ENCODE measurements around the gene PRRG1.
"Not testable (repeated sequence)": the region's sequence is repeated elsewhere in the genome, so short reads cannot be mapped to it uniquely, and the experiment has no call there.

The PRRG1 gene

DNA sequence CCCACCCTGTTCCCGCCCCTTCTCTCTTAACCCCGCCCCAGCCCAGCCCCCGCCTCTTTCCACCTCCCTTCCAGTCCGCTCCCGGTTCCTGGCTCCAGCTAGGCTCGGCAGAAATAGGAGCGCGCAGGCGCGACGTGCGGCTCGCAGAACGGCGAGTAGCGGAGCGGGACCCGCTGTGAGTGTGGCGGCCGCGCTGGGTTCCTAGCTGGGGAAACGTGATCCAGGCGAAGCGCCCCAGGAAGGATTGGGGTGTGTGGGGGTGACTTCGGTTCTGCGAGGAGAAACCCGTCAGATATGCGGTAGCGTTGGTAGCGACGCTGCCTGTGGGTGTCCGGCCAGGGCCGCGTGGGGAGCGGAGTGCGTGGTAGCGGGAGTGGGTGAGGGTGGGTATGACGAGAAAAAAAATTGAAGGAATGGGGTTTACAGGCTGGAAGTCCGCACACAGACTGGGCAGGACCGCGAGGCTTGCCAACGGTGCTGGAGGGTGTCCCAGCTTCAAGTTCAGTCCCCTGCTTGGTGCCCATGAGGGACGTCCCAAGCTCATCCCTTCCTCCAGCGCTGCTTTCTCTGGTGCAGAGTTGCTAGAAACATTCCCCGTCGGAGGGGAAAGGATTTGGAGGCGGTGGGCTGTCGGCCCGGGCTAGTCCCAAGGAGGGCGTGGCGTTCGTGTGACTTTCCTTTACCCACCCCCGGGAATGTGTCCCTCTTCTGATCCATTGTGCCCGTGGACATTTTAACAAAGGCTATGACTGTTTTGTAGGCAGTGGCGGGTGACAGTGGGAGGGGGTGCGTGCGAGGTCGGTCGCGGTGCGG, at the start of gene PRRG1:
Gene PRRG1 (plus strand): TSS at position 144 of the 813 bp plus-strand sequence. CDS start 56,886 bp downstream, outside the sequence.
- DNase-seq = no peak

DNA sequence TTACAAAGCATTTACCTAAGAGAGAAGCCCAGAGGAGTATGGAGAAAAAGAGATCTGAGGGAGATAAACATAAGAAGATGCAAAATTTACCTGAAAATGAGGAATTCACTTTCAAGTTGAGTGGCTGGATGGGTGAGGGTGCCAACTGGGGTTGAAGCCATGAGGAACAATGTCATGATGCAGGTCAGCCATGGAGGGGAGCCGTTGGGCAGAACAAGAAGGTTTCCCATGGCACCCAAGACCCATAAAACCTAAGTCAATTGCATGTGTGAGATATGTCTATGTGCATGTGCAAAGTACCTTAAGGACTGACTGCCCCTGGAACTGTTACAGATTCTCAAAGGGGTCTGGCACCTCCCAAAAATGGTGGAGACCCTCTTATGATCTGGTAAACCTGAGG, 46.6 kb upstream of the PRRG1 start:
- peak in 1 of 2 experiments; percentile 1 for DNase-seq

DNA sequence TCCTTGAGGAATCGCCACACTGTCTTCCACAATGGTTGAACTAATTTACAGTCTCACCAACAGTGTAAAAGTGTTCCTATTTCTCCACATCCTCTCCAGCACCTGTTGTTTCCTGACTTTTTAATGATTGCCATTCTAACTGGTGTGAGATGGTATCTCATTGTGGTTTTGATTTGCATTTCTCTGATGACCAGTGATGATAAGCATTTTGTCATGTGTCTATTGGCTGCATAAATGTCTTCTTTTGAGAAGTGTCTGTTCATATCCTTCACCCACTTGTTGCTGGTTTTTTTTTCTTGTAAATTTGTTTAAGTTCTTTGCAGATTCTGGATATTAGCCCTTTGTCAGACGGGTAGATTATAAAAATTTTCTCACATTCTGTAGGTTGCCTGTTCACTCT, 43.9 kb upstream of the PRRG1 start:
- not testable (repeated sequence) for DNase-seq

GRCh38 chrX:37314531-37314930, 34.6 kb upstream of the PRRG1 start:
- DNase-seq = no peak

DNA sequence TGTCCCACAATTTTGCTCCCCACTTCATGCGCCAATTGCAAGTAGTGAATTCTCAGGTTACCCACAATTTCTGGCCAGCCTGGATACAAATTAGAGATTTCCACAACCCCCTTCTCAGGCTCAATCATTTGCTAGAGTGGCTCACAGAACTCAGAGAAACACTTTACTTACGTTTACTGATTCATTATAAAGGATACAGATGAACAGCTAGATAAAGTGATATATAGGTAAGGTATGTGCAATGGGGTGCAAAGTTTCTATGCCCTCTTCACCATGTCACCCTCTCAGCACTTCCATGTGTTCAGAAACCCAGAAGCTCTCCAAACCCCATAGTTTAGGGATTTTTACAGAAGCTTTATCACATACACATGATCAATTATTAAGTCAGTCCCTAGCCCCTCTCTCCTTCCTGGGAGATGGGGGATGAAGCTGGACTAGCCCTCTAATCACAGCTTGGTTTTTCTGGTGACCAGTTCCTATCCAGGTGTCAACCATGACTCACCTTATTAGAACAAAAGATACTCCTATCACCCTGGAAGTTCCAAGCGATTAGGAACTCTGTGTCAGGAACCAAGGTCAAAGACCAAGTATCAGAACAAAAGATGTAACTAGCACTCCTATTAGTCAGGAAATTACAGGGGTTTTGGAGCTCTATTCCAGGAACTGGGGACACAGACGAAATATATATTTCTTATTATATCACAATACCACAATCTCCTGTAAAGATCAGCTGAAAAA, 33.5 kb upstream of the PRRG1 start:
- DNase-seq = no peak

DNA sequence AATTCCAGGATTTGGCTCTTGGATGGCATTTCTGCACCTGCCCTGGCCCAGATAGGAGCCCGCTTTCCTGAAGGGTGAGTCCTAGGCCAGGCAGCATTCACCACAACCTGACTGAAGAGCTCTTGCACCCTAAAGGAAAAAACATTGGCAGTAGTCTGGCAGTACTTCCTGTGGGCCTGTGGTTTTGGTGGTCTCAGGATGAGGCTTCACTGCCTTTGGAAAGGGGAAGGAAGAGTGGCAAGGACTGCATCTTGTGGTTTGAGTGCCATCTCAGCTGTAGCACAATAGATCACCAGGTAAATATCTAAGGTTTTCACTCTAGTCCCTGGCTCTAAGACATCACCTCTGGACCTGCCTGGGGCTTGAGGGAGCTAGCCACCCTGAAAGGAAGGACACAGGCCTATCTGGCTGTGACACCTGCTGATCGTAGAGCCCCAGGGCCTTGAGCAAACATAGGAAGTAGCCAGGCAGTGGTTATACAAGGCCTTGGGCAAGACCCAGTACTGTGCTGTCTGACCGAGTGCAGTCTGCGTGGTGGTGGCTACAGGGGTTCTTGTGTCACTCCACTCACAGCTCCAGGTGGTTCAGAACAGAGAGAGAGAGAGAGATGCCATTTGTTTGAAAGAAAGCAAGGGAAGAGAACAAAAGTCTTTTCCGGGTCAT, 28.5 kb upstream of the PRRG1 start:
- DNase-seq = peak; percentile 26 to 29

DNA sequence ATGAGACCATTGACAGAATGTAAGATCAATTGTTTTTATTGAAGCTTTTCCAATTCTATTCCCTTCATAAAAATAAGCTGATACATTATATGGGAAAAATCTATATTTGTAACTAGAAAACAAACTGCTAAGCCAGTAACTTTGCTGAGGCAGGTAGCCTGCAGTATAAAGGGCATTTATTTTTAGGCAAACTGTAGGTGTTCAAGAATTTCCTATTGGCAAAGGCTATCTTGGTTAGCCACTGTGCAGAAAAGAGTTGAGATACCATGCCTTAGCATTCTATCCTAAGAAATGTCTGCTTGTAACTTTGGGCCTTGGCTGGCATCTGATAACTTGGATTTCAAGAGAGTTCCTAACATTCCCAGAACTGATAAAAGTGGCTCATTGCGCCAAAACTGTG, 18.5 kb upstream of the PRRG1 start:
- no peak for DNase-seq

DNA sequence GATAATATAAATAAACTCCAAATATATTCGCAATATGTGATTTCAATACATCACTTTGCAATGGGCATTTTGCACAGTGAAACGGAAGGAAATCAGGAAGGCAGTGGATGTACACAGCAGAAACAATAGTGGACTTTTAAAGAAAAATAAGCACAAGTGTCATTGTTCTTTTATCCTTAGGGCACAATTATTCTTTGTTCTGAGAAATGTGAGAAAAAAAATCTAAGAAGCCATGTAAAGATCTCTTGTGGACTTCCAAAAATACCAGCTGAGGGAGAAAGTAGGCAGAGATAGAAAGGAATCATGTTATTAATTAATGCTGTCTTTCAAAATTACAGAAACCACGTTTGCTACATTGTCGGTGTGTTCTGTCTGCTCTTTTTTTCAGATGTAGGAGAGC, 17.6 kb upstream of the PRRG1 start:
- no peak for DNase-seq

DNA sequence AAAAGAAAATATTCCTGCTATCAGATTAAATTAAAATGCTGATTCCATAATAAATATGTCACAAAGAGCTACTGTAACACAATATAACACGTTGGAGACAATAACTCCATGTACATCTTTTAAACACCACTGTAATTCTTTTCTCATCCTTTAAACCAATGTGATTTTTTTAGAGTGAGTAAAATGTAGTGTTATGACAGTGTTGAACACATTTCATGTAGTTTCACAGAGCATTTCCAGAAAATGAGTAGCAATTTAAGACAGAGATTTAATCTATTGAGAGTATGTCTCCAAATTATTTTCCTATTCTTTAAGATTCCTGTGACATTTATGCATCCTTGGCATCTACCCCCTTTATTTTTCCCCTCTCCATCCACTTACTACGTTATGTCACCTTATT, 17.1 kb upstream of the PRRG1 start:
- no peak for DNase-seq

DNA sequence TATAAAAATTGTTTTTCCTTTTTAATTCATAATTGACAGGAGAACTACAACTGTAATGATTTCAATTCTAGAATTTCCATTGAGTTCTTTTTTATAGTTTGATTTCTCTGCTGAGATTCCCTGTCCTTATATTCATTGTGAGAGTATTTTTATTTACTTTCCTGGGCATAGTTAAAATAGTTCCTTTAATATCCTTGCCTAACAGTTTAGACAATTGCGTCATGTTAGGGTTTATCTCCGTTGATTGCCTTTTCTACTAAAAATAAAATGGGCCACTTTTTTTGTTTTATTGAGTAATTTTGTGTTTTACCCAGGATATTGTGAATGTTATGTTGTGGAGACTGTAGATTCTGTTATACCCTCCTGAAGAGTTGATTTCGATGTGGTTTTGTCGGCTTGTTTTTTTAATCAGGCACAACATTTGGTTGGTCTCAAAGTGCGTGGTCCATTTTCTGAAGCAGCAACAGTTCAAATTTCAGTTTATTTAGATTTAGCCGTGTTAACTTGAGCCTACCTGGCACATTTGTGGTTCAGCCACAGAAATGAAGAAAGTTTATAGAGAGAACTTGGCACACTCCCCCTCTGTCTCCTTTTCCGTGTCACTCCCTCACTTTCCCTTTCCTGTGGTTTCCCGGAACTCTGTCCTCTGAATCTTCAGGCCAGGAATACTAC, 16.0 kb upstream of the PRRG1 start:
- DNase-seq = no peak

DNA sequence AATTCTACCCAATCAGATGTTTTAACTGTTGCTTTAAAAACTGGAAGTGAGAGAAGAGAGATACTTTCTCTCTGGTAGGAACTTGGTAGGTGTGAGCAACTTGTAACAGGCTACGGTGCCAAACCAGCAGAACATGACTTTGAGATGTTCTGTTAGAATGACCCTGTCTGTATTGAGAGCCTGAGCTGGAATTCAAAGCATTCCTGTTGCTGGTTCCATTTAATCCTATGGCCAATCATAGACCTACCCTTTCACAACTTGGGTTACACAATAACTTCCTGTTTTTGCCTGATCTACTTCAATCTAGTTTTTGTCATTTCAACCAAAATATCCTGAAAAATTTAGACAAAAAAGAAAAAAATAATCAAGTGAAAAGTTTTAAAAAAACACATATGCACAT, 1.7 kb upstream of the PRRG1 start:
- peak; percentile 3 to 19 for DNase-seq

DNA sequence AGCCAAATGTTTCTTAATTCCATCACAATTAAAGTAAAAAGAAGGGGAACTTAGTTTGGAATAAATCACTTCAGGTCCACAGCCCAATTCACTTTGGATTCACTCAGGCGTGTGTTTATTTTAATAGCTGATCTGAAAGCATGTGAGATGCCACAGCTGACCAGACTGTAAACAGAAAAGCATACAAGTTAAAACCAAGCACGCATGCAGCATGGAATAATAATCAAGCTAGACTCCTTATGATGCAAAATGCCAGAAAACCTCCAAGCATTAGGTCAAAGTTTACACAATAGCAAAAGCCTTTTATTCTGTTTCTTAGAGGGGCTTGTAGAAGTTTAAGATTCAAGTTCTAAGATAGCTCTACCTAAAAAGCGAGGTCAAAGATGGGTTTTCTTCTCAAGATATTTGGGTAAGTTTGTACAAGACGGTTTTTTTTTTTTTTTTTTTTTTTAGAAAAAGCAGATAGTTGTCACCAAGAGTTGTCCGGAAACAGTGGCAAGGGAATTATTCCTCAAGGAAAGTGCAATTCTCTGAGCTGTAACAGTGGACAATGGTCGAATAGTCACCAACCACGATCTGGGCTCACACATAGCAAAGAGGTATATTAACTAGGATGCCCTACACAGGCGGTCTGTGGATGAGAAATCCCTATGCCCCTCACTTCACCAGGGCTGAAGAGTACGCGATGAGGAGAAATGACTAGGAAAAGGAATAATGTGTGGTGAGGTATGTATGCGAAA, 763 bp upstream of the PRRG1 start:
- DNase-seq = no peak

DNA sequence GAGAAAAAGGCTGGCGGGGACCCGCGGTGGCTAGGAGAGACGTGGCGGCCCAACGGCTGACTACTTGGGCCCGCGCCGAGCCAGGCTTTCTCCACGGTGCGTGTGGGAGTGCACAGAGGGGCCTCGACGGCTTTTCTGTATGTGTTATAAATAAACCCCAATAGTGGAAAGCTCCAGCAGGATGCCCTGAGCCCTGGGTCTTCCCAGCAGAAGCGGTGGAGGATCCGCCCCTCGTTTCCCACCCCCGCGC, 268 bp upstream of the PRRG1 start:
- no peak for DNase-seq

- no peak for DNase-seq
These were observed 836 bp downstream of the PRRG1 start for GRCh38 chrX:37350034-37350365.

DNA sequence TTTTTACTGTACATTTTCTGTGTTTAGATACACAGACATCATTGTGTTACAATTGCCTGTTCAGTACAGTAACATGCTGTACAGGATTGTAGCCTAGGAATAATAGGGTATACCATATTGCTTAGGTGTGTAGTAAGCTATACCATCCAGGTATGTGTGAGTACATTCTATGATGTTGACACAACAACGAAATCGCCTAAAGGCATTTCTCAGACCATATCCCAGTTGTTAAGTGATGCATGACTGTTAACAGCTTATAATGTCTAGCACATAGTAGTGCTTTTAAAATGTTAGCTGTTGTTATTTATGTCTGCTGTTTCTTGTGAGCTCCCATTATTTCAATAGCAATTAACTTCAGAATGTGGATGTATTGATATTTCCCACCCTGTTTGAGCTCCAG, 4.5 kb downstream of the PRRG1 start:
- no peak for DNase-seq

GRCh38 chrX:37357436-37357835, 8.3 kb downstream of the PRRG1 start:
- DNase-seq = no peak

- no peak for DNase-seq
These were observed 12.4 kb downstream of the PRRG1 start for GRCh38 chrX:37361596-37361995.

DNA sequence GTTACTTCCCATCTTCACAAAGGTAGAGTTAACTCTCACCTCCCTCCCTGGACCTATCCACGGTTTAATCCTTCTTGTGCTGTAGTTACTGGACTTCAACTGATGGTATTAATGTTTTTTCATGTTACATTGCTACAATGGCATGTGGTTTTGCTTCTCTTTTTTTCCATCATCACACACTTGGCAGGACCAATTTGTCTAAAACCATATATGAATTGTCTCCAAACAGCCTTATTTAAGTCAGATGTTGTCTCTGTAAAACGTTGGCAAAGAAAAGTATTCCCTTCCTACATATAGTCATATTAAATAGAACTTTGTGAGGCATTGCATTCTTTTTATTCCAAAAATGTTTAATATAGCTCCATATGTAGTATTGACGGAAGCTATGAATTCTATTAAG, 15.5 kb downstream of the PRRG1 start:
- DNase-seq = no peak

DNA sequence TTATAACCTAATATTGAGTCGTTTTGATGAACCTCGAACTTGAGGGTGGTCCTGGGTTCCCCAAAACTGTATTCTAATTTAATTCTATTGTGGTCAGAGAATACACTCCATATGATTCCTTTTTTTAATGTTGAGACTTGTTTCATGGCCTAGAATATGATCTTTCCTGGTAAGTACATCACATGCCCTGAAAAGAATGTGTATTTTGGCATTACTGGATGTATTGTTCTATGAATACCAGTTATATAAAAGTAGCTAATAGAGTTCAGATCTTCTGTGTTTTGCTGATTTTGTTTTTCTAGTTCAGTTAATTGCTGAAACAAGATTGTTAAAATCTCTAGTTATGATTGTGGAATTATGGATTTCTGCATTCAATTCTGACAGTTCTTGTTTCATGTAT, 18.8 kb downstream of the PRRG1 start:
- no peak for DNase-seq

- no peak for DNase-seq
These were observed 21.5 kb downstream of the PRRG1 start for GRCh38 chrX:37370499-37371141.

- no peak for DNase-seq
These were observed 22.4 kb downstream of the PRRG1 start for GRCh38 chrX:37371578-37371991.

- DNase-seq = no peak
These were observed 29.2 kb downstream of the PRRG1 start for GRCh38 chrX:37378404-37378803.

All from Kasumi-1 (cell line).